SIG-M5 (cell line): ENCODE measurements around the gene TBC1D7.

Source experiments
- DNase-seq: peaks from one replicate; lab custom pipeline; 2025; lab: John Stamatoyannopoulos, UW

Gene TBC1D7

DNA sequence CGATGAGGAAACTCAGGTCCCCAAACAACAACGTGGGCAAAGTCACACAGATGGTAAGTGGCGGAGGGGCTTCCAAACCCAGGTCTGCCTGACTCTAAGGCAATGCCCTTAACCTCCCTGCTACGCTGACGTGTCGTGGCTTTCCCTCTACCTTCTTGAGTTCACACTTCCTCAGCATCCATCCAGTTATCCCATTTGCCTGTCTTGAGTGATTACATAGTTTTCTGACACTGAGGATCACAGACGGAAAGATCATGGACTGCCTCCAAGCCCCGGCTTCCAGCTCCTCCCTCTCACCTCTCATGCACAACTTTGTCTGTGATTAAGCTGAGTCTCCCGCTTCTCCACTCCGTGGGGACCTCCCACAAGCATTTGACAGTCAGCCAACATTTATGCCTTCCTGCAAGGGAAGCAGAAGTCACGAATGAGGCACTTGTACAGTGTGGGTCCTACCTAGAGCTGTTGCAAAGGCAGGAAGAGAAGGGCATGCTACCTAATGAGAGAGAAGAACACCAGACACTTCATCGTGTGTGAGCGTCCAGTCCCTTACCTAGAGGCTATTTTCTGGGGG is 33.8 kb downstream of the TBC1D7 start:
- DNase-seq = no peak

DNA sequence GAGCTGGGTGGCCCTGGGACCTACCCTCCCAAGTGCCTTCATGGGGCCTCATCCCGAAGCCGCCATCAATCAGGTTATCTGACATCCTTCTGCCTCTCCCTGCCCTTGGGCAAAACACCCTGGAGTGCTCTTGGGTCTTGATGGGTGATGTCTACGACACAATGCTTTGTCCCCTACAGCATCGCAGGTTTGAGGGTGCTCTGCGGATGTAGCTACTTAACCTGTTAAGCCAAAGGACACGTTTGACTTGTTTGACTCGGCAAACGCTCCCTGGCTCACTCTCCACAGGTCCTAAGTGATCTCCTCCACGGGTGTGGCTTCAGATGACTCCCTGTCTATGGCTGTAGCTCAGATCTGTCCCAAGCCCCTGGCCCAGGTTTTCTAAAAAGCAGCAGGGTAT is 35.6 kb downstream of the TBC1D7 start:
- DNase-seq = no peak

DNA sequence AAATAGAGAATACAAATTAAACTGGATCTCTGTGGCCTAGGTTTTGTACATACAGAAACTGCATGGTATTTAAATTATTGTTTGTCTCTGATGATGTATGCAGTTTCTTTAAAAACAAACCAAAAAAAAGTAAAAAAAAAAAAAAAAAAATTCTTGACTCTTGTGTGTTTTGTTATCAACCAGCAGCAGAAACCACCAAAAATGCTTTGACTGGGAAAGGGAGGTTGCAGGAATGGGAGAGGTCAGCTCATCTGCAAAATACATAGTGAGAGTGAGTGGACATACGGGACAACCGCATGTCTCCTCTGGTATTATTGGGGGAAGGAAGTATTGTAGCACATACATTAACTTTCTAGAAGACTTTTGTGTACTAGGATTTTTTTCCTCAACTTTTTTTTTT is 38.0 kb downstream of the TBC1D7 start:
- DNase-seq = no peak

DNA sequence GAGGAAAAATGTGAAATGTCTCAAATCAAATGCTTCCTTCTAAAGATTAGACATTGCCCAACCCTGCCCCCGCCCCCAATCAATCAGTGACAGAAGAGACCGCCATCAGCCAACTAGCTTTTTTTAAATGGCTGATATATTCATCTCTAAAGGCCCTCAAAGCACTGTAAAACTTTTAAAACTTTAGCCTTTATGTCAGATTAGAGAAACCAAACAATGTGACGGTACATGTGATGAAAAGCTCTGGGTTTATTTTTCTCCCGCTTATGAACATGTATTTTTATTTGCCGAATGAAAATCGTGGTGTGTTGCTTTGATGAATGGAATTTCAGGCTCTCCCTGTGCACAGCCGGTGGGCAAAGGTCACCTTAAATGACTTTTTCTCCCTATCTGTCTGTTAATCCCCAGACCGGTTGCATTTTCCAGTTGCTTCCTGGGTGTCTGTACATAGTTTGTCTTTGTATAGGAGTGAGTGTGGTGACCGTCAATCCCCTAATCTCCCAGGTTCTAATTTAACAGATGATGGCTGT is 38.5 kb downstream of the TBC1D7 start:
- no peak for DNase-seq

DNA sequence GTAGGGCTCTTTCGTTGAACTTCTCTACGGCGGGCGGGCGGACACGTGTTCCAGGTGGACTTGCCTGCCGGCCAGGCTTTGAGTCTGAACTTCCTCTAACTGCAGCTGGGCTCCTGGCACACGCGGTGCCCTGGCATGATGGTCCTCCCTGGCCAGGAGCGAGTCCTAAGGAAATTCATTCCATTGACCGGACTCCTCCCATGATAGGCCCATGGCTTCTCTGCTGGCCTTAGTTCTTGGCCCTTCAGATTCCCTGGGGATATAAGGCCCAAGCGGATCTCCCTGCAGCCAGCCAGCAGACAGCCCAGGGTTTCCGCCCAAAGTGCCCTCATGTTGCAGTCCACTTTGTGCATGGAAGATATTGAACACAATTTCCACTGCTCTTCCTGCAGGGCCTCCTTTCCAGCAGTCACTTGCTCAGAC is 39.4 kb downstream of the TBC1D7 start:
- DNase-seq = no peak

DNA sequence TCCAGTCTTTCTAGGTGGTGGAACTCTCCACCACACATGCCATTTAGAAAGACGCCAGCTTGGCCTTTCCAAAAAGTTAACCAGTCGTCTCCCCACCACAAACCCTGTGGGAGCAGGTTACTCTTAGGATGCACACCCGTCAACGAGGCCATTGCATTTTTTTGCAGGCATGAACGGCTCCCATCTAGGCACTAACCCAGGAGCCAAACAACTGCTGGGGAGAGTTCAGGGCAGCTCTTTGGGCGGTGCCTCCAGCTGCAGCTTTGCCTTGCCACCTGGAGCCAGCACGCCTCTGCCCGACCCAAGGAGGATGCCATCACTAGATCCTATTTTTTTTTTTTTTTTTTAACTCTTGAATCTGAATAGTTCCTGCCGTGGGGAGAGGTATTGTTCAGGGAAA is 39.9 kb downstream of the TBC1D7 start:
- no peak for DNase-seq

DNA sequence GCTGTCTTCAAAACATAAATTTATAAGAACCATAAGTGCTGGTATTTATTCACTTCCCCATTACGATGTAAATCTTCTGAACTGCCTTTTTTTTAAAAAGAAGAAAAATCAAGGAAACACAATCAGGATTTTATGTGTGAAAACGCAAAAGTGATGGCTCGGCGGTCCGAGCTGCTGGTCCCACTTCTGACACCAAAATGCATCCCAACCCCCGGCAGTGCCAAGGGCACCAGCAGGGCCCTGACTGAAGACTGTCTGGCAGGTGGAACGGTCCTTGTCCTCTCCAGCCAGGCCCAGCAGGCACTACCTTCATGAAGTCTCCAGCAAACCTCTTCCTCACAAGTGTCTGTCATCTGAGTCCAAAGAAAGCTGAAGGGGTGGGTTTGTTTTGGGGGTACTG is 41.2 kb downstream of the TBC1D7 start:
- DNase-seq = no peak

DNA sequence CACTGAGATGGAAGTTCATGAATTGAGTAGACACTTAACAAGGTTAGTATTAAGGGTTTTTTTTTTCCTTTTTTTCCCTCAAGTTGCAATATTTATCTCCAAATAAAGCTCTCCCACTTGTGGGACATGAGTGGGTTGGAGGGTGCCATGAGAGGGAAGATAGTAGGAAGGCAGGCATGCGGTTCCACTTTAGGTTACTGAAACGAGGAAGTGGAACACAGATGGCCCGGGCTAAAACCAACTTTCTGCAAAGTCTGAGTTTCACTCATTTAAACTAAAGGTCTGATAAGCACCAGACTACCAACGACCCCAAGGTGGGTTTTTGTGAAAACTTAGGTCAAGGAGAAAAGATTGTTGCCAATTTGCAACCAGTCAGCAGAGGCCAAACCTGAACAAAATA is 42.2 kb downstream of the TBC1D7 start:
- DNase-seq = no peak

DNA sequence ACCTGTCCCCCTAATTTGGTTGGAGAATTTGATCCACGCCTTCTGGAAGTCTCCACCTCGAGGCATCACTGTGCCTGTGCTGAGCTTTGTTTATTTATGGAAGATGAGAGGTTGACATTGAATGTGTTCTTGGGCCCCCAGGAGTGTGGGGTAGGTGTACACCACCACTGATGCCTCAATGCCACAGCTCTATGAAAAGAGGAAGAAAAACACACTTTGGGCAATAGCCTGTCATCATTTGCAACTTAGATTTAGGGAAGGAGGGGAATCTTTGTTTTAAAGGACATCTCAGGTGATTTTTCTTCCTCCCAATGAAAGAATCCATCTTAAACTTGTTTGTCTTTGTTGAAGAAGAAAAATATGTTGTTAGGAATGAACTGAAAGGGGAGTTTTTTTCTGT is 42.6 kb downstream of the TBC1D7 start:
- DNase-seq = no peak

DNA sequence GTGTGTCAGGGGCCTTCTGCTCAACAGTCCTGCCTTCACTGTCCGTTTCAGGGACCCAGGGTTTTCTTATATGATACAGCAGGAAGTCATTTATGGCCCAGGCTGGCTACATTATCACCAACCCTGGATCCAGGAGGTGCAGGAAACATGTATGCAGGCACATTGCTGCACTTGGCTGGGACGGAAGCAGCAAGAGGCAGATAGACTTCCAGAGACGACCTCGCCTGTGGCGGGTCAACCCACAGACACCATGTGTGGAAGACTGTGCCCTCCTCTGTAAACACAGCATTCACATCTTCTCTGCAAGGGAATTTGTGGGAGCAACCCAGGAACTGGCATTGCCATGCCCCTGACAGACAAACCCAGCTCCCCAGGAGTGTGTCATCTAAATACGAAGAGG is 43.7 kb downstream of the TBC1D7 start:
- no peak for DNase-seq

DNA sequence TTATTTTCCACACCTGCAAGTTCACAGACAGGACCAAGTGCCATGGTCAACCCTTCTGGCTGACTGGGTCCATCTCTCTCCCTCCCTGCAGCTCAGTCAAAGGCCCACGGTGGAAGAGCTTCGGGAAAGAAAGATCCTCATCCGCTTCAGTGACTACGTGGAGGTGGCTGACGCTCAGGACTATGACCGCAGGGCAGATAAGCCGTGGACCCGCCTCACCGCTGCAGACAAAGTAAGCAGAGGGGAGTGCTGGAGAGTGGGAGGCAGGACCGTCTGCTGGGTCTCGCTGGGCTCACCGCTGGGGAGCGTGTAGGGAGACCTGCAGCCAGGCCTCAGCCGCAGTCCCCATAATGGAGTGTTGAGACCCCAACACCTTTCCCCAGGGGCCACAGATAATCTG is 45.0 kb downstream of the TBC1D7 start:
- DNase-seq = no peak

DNA sequence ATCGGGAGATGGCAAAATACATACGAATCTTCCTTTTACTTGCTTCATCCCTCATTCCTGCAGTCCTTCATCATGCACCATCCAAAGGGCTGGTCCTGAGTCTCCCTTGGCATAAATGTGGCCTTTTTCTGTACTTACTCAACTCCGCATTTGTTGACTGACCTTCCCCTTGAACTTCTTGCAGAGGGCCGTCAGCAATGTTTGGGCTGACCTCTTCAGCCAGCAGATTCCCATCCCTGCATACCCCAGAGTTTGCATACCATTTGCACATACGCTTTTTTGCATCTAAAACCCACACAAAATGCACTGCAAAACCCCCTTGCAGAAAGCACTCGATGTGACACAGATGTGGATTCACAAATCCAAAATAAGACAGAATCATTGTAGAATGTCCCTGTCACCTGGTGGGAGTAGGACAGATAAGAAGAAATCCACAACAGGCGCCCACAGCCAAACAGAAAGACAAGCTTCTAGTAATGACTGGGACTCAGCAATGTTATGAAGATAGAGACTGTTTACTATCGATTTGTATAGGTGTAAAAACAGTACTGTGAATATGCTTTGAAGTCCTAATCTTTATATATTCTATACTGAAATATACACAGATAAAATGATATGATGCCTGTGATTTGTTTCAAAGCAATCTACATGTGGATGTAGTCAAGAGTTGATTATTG is 45.8 kb downstream of the TBC1D7 start:
- DNase-seq = no peak

DNA sequence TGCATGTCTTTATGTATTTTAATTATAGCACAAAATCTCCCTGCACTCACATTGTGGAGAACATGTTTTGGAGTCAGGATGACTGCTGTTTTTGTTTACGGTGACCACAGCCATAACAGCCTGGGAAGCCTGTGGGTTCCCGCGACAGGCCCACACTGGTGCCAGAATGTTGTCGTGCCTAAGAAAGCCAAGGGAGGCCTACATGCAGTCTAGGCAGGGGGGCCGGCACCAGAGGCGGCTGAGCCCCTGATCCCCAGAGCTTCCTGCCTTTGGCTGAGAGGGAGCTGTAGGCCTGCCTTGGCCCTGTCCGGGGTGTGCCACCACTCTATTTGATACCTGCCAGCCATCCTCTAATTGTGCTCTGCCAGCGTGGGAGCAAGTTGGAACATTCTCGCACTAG is 46.7 kb downstream of the TBC1D7 start:
- DNase-seq = no peak

DNA sequence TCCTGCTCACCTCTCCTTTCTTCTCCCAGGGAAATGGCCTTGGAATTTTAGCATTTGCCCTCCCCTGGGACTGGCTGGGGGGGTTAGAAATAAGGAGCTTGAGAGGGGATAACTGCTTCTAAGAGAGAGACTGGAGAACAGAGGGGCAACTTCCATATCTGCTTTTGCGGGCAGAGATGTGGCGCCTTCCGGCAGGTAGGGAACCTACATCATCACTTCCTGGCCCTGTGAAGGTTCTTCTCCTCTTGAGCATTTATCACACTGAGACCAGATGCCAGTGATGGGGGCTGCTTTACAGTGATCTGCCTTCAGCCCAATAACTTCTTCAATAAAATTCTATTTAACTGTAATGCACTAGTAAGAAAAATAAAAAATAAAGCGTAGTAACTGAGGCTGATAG is 48.1 kb downstream of the TBC1D7 start:
- DNase-seq = no peak

DNA sequence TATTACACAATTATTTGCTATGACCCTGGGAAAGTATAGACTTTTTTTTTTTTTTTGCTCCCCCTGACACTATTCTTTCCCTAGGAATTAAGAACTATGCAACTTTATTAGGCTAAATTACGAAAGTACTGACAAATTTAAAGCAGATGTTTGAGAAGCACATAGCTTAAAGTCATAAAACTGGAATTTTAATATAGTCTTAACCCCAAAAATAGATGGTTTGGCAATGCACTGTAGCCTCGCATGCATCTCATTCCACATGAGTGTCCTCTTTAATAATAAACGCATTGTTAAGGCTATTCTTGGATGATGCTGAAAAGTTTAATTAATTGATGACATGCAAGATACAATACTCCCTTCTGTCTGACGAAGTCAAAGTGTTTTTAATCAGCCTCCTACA is 49.3 kb downstream of the TBC1D7 start:
- no peak for DNase-seq

DNA sequence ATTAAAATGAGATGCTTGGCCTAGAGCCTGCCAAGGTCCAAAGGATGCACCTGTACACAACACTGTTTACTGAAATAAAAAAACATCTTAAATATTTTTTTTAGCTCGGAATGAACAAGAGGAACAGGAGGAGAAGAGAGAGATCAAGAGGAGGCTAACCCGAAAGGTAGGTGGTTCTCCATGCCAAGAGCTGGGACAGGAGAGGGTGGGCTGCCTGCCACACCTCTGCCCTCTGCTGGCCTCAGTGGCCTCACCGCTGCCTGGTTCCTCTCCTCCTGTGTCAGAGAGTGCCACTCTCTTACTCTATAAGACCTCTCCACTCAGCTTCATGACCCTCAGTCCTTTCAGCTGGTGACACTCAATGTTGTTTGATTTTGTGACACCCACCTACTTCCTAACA is 50.2 kb downstream of the TBC1D7 start:
- no peak for DNase-seq

DNA sequence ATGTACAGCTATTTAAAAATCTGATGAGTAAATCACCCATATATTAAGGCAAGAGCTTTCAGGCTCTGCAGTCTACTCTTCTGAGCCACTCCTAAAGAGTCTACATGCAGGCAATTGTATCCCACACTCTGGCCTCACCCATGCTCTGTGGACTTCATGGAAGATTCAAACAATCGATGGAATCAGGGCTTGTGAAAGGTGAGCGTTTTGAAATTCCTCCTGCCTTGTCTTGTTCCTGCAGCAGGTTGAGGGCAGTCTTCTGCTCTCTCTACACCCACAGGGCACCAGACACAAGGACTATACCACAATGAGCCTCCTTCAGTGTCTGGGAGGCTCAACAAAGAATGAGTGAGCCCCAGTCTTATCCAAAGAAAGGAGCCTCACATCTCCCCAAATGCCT is 51.1 kb downstream of the TBC1D7 start:
- DNase-seq = no peak

DNA sequence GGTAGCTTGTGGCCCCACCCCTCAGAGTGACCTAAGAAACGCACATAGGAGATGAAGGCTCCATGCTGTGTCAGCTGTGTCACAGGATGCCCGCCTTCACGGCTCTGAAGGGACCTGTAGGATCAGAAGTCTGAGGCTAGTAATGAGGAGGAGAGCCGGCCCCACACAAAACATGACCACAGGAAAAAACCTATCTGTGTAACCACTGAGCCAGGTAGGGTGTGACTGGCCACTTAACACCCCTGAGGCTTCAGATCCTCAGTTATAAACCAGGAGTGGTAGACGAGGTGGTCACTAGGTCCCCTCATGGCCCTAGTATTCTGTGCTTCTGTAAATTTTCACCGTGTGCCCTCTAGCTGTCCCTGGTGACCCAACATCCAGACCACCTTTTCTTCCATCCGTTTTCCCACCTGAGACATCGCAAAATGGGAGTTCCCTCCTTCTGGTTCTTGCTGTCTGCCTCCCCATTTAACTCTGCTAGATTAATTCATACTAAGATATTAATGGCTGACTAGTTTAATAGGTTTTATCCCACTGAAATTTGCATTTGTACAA is 52.8 kb downstream of the TBC1D7 start:
- no peak for DNase-seq

DNA sequence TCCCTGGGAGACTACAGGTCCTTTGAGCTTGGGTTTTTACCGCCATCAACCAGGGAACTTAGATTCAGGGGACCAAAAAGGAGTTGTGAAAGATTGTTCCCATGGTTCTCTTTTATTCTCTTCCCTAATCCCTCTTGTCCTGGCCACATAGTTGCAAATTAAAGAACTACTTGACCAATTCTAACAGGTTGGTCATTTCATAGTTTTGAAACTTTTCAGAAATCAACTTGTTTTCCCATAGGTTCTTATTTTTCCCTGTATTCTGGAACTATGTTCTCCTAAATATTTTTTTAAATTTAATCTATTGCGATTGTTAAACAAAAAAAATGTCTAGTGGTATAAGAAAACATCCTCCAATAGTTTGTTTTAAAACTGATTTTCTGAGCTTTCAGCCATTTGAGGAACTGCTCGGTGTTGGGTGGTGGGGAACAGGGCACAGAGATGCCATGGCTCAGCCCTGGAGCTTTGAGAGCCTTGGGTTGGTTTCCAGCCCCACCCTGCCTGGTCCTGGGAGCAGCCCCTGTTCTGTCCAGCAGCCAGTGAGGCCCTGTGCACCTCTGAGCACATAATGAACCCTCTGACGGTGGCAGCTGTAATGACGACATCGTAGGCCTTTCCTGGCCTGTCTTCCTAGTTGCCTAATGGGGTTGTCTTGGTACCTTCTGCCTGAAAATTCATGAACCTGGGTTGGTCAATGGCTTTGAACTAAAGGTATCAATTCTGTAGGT is 53.5 kb downstream of the TBC1D7 start:
- no peak for DNase-seq

DNA sequence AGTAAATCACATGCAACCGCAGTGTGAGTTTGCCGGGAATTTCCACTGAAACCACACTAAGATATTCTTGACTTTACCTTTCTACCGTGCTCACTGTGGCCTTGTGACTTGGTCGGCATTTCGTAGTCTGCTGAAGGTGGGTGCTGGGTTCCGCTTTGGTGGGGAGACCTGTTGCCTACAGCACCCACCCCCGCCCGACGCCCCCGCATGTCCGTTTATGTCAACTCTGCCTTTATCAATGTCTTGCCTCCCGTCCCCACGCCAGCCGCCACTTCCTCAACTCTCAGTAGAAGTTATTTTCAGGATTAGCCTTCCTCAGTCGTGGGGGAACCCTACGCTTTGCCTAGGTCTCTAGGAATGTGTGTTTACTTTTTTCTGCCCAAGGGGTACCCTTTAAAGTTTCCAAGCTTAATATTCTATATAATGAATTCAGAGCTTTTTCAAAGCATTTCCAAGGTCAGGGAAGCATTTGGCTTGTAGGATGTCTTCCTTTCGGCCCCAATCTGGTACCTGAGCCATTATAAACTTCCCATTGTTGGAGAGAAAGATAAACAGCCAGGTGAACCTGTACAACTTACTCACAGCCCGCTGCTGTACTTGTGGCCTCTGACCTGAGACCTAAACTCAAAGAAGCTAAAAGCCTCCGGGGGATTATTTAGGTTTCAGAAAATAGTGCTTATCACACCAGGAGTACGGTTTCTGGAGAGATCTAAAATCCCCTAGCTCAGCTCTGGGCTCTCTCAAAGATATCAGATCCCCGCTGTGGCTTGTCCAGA is 54.2 kb downstream of the TBC1D7 start:
- DNase-seq = no peak

DNA sequence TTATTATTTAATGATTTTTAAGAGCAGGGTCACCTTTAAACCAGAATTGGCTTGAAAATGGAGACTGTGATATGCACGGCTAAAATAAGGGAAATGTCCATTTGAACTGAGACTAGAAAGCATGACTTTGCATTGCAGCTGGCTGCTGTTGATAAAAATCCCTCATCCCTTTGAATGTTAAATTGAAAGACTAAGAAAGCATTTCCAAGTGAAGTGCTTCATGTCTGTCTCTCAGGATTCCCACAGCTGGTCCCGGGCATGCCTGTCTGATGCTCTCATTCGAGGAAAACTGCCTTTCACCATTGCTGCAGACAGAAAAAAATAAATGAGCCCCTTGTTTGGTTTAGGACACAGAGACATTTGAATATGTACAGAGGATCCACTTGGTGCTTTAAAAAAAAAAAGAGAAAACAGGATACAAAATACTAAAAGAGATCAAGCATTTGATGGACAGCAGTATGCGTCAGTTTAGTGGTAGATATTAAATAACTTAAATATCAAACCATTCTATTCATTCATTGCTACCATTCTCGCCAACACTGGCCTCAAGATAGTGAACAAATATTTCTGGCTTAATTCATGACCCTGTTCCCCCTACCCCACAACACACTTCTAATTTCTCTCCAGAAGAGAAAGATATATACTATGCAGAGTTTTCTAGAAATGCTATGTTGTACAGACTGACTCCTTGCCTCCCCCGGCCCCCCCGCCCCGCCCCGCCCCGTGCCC is 55.0 kb downstream of the TBC1D7 start:
- no peak for DNase-seq
